HepG2 (cell line): ENCODE data around the gene MAPRE3. TPM values are rescaled to one million over a fixed set of nuclear protein-coding genes. Genes with fewer than 3 reads are reported as not detected.

ENCODE experiments used
- ATAC-seq: fragments of 200-7000 bp; cut with Tn5 transposase; 3 replicates; pipeline ENCODE4 v1.9.1; 2020; ENCODE audit warnings: mild to moderate bottlenecking, moderate library complexity
- BruUV-seq: library from RNA; stranded (reverse); fragments of 400-500 nt; replicated peaks from 2 replicates; lab custom pipeline; 2021; lab: Mats Ljungman, UMichigan
- CTCF ChIA-PET: fragments of 300-600 bp; formaldehyde crosslinking; extraction: SDS; loops from one replicate; lab custom pipeline; 2021; ENCODE audit warnings: low total read pairs, inconsistent platforms, low intra/inter-chr PET ratio; lab: Yijun Ruan, JAX
- POLR2A ChIA-PET: fragments of 350-600 bp; sonication (Branson Sonifier 250); formaldehyde crosslinking; loops from one replicate; lab custom pipeline; 2020; ENCODE audit warnings: antibody characterized with exemption, inconsistent platforms; lab: Yijun Ruan, JAX
- DNase-seq: peaks from one replicate; pipeline ENCODE4 v3.0.0-alpha.2; 2015; ENCODE audit warnings: low spot score
- FAIRE-seq: peaks from 3 replicates; lab custom pipeline; 2011; peaks lifted over from hg19 to GRCh38; lab: Jason Lieb, UNC
- H2AFZ ChIP-seq: one replicate; pipeline ENCODE4 v1.6.1; 2011; ENCODE audit warnings: low read length, inconsistent platforms
- H3K27ac ChIP-seq: fragments of 300-600 bp; 3 replicates; pipeline ENCODE4 v1.8.0; 2011; ENCODE audit warnings: mixed run types, mild to moderate bottlenecking, mixed read lengths, low read length, inconsistent platforms; ENCODE audit not compliant: insufficient read depth; ENCODE audit errors: extremely low read length
- H3K27me3 ChIP-seq, 2 experiments: fragments of 200-600 bp in 1 of 2; 2 replicates in 1 of 2; 3 replicates in 1 of 2; pipeline versions ENCODE4 v1.6.0 to v1.8.0; 2011; ENCODE audit warnings: low read length in 2 of 2, mild to moderate bottlenecking in 2 of 2, moderate library complexity in 2 of 2, inconsistent platforms in 1 of 2; ENCODE audit not compliant: insufficient read depth in 2 of 2, control insufficient read depth in 1 of 2
- H3K36me3 ChIP-seq, 2 experiments: fragments of 200-600 bp in 1 of 2; replicated peaks in 1 of 2; 2 replicates in 1 of 2; 3 replicates in 1 of 2; pipeline versions ENCODE4 v1.5.1 to v1.8.0; 2011; ENCODE audit warnings: low read length in 2 of 2, inconsistent platforms in 1 of 2; ENCODE audit not compliant: insufficient read depth in 2 of 2, control insufficient read depth in 1 of 2
- H3K4me1 ChIP-seq: 2 replicates; pipeline ENCODE4 v1.5.1; 2012; ENCODE audit warnings: low read length, inconsistent platforms; ENCODE audit not compliant: insufficient read depth
- H3K4me2 ChIP-seq: 2 replicates; pipeline ENCODE4 v1.6.0; 2011; ENCODE audit warnings: low read depth, low read length, inconsistent platforms
- H3K4me3 ChIP-seq, 3 experiments: fragments of 200-600 bp in 1 of 3; sonication (generic), shearing (Covaris generic) in 1 of 3; replicated peaks in 1 of 3; 2 replicates each; pipeline ENCODE4 v1.5.1; 2011 to 2016; ENCODE audit warnings: low read length in 3 of 3, inconsistent platforms in 2 of 3, low read depth in 2 of 3, mild to moderate bottlenecking in 2 of 3, control low read depth in 1 of 3, mixed read lengths in 1 of 3; ENCODE audit not compliant: insufficient read depth in 1 of 3
- H3K79me2 ChIP-seq: one replicate; pipeline ENCODE4 v1.6.1; 2011; ENCODE audit warnings: low read length, inconsistent platforms; ENCODE audit not compliant: insufficient read depth
- H3K9ac ChIP-seq: 2 replicates; pipeline ENCODE4 v1.6.0; 2011; ENCODE audit warnings: mild to moderate bottlenecking, low read depth, low read length, inconsistent platforms; ENCODE audit not compliant: insufficient read depth
- H3K9me3 ChIP-seq: 2 replicates; pipeline ENCODE4 v1.5.1; 2012; ENCODE audit warnings: mild to moderate bottlenecking, low read length
- H4K20me1 ChIP-seq: 2 replicates; pipeline ENCODE4 v1.6.0; 2011; ENCODE audit warnings: inconsistent platforms, mild to moderate bottlenecking, low read length, moderate library complexity; ENCODE audit not compliant: insufficient read depth
- CBX1 ChIP-seq: IDR thresholded peaks from one replicate; pipeline ENCODE4 v1.6.1; 2016; ENCODE audit warnings: antibody characterized with exemption, low read depth
- CENPX ChIP-seq: sonication (generic); formaldehyde crosslinking; IDR thresholded peaks from 2 replicates; pipeline ENCODE4 v1.9.0; 2021; ENCODE audit warnings: mild to moderate bottlenecking, missing genetic modification reagents, moderate library complexity
- HOMEZ ChIP-seq: IDR thresholded peaks from 2 replicates; pipeline ENCODE4 v1.6.1; 2016; ENCODE audit warnings: low read depth
- JUND ChIP-seq: sonication (generic); formaldehyde crosslinking; IDR thresholded peaks from 2 replicates; pipeline ENCODE4 v1.8.0; 2022; ENCODE audit warnings: mild to moderate bottlenecking, missing genetic modification reagents
- MED13 ChIP-seq: sonication (generic); formaldehyde crosslinking; IDR thresholded peaks from 2 replicates; pipeline ENCODE4 v1.5.0; 2020; ENCODE audit warnings: missing genetic modification reagents
- POLR2AphosphoS2 ChIP-seq: IDR thresholded peaks from 2 replicates; pipeline ENCODE4 v1.6.1; 2011; ENCODE audit warnings: low read depth, low read length, improper control_type of control experiment
- PRDM4 ChIP-seq: sonication (generic); formaldehyde crosslinking; IDR thresholded peaks from 2 replicates; pipeline ENCODE4 v1.9.0; 2021; ENCODE audit warnings: missing genetic modification reagents, borderline replicate concordance
- ZFP91 ChIP-seq: sonication (generic); formaldehyde crosslinking; IDR thresholded peaks from 2 replicates; pipeline ENCODE4 v1.9.0; 2022; ENCODE audit warnings: missing genetic modification reagents, mild to moderate bottlenecking, borderline replicate concordance
- ZMYM2 ChIP-seq: sonication (generic); formaldehyde crosslinking; IDR thresholded peaks from 2 replicates; pipeline ENCODE4 v1.8.0; 2022; ENCODE audit warnings: mild to moderate bottlenecking, missing genetic modification reagents
- ZNF121 ChIP-seq: sonication (generic); formaldehyde crosslinking; IDR thresholded peaks from 2 replicates; pipeline ENCODE4 v1.5.0; 2020; ENCODE audit warnings: mild to moderate bottlenecking, missing genetic modification reagents
- ZNF235 ChIP-seq: sonication (generic); formaldehyde crosslinking; IDR thresholded peaks from 2 replicates; pipeline ENCODE4 v1.8.1; 2023; ENCODE audit warnings: mild to moderate bottlenecking, missing genetic modification reagents, borderline replicate concordance
- ZNF264 ChIP-seq: sonication (generic); formaldehyde crosslinking; IDR thresholded peaks from 2 replicates; pipeline ENCODE4 v1.4.0; 2020; ENCODE audit warnings: missing genetic modification reagents
- ZNF777 ChIP-seq: sonication (generic); formaldehyde crosslinking; IDR thresholded peaks from 2 replicates; pipeline ENCODE4 v1.4.0; 2020; ENCODE audit warnings: missing genetic modification reagents
- ZSCAN20 ChIP-seq: sonication (generic); formaldehyde crosslinking; IDR thresholded peaks from 2 replicates; pipeline ENCODE4 v1.4.0; 2020; ENCODE audit warnings: missing genetic modification reagents, mild to moderate bottlenecking, borderline replicate concordance
- WGBS: methylation state at CpG from one replicate; pipeline ENCODE4 v1.1.6; 2017; ENCODE audit warnings: low lambda C conversion rate; 5-methylcytosine and 5-hydroxymethylcytosine counted together
- in situ Hi-C: cut with HindIII; loops from 2 replicates; pipeline ENCODE4 v1.10.0; 2017; ENCODE audit warnings: low pct_unique_long_range_greater_than_20kb; ENCODE audit not compliant: extremely low pct_ligation_motif_present
- intact Hi-C: fragments of 100-400 bp; cut with micrococcal nuclease; formaldehyde crosslinking; loops from one replicate; pipeline ENCODE4 v1.10.0; 2022; ENCODE audit not compliant: unreplicated experiment
- polyA plus RNA-seq, 8 experiments: library from polyadenylated mRNA; depleted of rRNA in 3 of 8; stranded (reverse) in 7 of 8; unstranded in 1 of 8; fragments of >200 nt; fragmentation: Illumina TruSeq in 4 of 8; extraction: Trizol in 4 of 8; gene quantifications; 2 replicates each; pipeline versions ENCODE4 v1.2.1 to v1.2.3, GENCODE V29; 2011 to 2016; ENCODE audit warnings: low read depth in 4 of 8, missing spikeins in 1 of 8, mixed read lengths in 1 of 8; ENCODE audit not compliant: insufficient read depth in 1 of 8
- total RNA-seq, 5 experiments: library from RNA; depleted of rRNA; stranded (reverse); fragments of >200 nt; fragmentation: Illumina TruSeq; extraction: Trizol; gene quantifications; 2 replicates each; pipeline ENCODE4 v1.2.3, GENCODE V29; 2016; ENCODE audit warnings: low read depth in 1 of 5

Gene MAPRE3
- total and polyA plus RNA-seq, 2 of the 13 experiments (the other 11 are each of a cell fraction or from before 2014, with no cell fraction given), result 0.31 to 0.91 TPM

GRCh38 chr2:27042159-27042661 lies 71.8 kb downstream of the MAPRE3 start (continued):
- TF ChIP-seq ZNF777 (CRISPR knock-in tag), result no peak

GRCh38 chr2:27042985-27043634 lies 72.7 kb downstream of the MAPRE3 start:
- H3K27ac ChIP-seq, result no peak overlapping the region
- H4K20me1 ChIP-seq, result no peaks in the 10 kb centered on the region
- FAIRE-seq (peak; percentile 48), ATAC-seq (no peak), DNase-seq (no peak)
- no peak overlapping the region for H3K4me3 ChIP-seq
- no peaks in the 10 kb centered on the region for H3K79me2 ChIP-seq
- H3K9me3 ChIP-seq, result no peaks in the 10 kb centered on the region
- POLR2A ChIA-PET, result interaction anchor here (1.2 to 4.2 kb wide), 2 partner anchors 8 to 9 kb away, joined by 3 to 28 read pairs; partner anchors contain the start of gene AGBL5
- CTCF ChIA-PET, result no interaction called here
- intact Hi-C loops, result no loop called here
- 96% methylated on average over 7 of the region's 7 CpGs for WGBS
- peaks cover 35 to 45% of the 10 kb centered on the region in 2 experiments for H3K36me3 ChIP-seq
- no TSS peak for BruUV-seq
- H2AFZ ChIP-seq, result no peak overlapping the region
- in situ Hi-C loops, result no loop called here
- no peak overlapping the region for H3K9ac ChIP-seq
- no peak overlapping the region for H3K4me2 ChIP-seq
- no peaks in the 10 kb centered on the region for H3K4me1 ChIP-seq
- H3K27me3 ChIP-seq, result no peaks in the 10 kb centered on the region
- TF ChIP-seq CENPX (CRISPR knock-in tag), result no peak
- TF ChIP-seq ZFP91 (CRISPR knock-in tag), result 0 out of 2 replicates have a peak, but pooled peaks have one; percentile 21
- no peak for TF ChIP-seq ZSCAN20 (CRISPR knock-in tag)
- TF ChIP-seq POLR2AphosphoS2, result 0 out of 2 replicates have a peak, but pooled peaks have one; percentile 38
- TF ChIP-seq HOMEZ, result no peak
- TF ChIP-seq JUND (CRISPR knock-in tag), result no peak
- TF ChIP-seq ZNF235, result no peak
- no peak for TF ChIP-seq ZNF121 (CRISPR knock-in tag)
- no peak for TF ChIP-seq ZNF264
- TF ChIP-seq CBX1, result no peak
- TF ChIP-seq MED13 (CRISPR knock-in tag), result 0 out of 2 replicates have a peak, but pooled peaks have one; percentile 33
- no peak for TF ChIP-seq ZMYM2 (CRISPR knock-in tag)
- no peak for TF ChIP-seq PRDM4
